NCI-H345 (cell line): Measurements from ENCODE around the gene THAP4.

ENCODE experiments used
- DNase-seq: peaks from one replicate; lab custom pipeline; 2025; lab: John Stamatoyannopoulos, UW

The THAP4 gene

DNA sequence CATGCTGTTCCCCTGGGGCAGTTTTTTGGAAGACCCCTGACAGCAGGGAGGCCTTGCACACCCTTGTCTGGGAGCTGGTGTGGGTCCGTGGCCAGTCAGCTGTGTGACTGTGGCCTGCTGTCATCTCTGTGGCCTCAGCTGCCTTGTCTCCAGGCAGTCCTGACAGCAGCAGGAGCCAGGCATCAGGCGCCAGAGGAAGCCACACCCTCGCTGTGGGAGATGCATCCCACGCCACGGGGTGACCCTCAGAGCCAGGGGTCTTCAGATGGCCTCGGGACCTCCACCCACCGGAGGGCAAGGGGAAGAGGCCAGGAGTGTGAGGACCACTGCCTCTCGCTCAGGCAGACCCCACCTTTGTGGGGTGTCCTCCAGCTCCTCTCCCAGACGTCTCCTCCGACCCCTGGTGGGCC, 73.4 kb downstream of the THAP4 start:
- DNase-seq = no peak

DNA sequence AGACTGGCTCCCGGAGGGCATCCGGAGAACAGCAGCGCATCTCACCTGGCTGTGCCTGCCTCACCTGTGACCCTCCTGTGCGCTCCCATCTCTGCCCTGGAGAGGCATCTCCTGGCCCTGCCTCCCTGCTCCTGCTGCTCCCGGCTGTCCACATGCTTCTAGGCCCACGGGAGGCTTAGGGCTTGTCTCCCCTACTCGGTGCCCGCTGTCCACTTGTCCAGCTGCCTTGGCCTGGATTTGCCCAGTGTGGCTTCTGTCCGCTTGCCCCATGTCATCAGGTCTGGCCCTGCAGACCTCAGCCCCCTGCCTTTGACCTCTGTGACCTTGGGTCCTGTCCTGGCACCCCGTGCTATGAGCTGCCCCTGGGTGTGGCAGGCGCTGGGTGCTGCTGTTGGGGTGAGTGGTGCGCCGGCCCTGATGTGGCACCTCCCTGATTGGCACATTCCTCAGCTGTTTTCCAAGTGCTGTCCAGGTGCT, 73.9 kb downstream of the THAP4 start:
- no peak for DNase-seq

DNA sequence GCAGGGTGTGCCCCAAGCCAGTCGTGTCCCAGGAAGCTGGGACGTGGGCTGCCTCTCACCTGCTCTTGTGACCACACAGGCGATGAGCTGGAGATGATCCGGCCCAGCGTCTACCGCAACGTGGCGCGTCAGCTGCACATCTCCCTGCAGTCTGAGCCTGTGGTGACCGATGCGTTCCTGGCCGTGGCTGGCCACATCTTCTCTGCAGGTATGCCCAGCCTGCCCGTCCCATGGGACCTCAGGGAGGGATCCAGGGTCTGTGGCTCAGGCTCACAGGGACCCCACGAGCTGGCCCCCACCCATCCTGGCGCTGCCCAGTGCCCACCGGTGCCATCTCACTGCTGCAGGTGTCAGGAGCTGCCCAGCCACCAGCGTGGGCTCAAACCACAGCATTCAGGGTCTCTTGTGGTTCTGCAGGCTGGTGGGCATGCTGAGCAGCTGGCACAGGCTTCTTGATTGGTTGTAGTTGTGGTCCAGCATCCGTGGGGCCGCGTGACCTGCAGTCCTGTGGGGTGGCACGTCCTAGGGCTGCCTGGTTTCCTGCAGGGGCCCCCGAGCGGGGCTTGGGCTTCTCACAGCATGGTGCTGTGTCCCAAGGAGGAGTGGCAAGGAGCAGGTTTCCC, 74.6 kb downstream of the THAP4 start:
- DNase-seq = no peak

GRCh38 chr2:241561832-241562231, 75.1 kb downstream of the THAP4 start:
- DNase-seq = no peak

GRCh38 chr2:241560883-241561474, 76.0 kb downstream of the THAP4 start:
- no peak for DNase-seq

GRCh38 chr2:241560162-241560882, 76.6 kb downstream of the THAP4 start:
- DNase-seq = no peak

DNA sequence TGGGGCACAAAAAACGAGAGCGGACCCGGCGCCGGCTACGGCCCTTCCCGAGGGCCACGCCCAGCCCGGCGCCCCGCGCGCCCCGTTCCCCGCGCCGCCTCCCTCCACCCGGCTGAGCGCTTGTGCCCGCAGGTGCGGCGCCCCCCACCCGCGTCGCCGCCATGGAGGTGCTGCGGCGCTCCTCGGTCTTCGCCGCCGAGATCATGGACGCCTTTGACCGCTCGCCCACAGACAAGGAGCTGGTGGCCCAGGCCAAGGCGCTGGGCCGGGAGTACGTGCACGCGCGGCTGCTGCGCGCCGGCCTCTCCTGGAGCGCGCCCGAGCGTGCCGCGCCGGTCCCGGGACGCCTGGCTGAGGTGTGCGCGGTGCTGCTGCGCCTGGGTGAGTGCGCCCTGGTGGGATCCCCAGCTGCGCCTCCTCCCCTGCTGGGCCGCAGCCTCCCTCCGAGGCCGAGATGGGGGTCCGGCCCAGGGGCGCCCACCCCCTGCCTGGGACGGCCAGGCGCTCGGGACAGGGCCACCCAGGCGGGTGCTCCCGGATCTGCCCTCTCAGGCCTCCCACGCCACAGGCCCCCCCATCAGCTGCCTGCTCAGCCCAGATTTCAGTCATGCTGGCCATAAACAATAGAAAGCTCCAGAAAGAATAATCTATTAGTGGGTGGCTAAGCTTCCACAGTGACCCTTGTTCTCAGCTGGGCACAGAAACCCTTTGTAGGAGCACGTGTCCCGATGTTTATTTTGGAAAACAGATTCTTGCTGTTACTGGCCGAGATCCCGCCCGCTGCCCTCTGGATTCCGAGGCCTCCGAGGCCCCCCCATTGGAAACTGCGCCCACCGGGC, 77.4 kb downstream of the THAP4 start:
- DNase-seq = peak; percentile 13

DNA sequence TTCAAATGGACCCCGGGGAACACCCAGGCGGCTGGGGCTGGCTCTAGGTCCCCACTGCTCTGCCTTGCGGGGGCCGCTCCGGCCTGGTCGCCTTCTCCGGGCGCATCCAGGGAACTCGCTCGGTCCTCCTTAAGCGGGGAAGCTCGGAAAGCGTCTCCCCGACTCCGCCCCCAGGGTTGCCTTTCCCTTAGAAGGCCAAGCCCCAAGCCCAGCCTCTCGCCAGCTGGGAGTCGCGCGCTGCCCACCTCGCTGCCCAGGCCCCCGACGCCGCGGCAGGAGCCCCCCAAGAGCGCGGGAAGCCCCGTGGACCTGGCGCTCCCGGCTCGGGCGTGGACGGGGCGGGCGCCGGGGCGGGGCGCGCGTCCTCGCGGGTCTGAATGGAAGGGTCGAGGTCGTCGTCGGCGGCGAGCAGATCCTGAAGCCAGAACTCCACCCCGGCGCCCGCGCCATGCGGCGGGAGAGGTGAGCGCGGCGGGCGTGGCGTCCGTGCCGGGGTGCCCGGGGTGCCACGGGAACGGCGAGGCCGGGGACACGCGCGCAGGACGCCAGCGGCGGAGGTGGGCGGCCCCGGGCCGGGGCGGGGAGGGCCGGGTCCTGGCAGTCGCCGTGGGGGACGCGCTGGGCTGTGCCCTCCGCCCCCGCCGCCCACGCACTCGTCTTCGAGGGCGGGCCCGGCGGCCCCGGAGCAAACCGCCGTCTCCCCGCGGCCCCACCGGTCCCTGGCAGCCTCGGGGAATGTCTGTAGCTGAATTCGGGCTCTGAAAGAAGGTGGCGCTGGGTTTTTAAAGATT, 78.2 kb downstream of the THAP4 start, which contains the start of gene BOK:
Gene BOK, plus strand, starts transcription at position 214 of the 791 bp plus-strand sequence. CDS start 739 bp downstream, outside the sequence.
- no peak for DNase-seq

DNA sequence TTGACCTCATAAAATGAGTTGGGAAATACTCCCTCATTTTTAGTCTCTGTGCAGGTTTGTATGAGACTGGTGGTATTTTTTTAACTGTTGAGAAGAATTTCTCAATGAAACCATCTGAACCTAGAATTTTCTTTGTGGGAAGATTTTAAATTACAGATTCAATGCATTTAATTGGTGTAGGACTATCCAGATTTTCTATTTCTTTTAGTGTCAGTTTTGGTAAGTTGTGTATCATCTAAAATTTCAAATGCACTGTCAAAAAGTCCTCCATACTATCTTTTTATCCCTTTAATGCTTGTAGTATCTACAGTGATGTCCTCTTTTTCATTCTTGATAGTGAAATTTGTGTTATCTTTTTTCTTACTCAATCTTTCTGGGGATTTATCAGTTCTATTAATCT, 80.2 kb downstream of the THAP4 start:
- no peak for DNase-seq

DNA sequence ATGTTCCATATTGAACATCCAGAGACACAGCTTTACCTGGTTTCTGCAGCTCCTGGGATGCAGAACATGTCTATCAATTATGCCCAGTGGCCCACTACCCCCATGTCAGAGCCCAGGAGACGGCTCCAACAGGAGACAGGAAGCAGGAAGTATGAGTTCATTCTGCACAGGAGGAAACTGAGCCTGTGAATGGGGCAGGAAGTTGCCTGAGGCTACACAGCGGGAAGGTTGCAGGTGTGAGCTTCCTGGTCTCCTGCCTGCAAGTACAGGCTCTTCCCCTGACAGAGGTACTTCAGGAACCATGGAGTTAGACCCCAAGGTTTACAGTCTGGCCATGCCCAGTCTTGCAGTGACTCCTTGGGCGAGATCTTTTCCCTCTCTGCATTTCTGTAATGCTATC, 81.2 kb downstream of the THAP4 start:
- DNase-seq = no peak

DNA sequence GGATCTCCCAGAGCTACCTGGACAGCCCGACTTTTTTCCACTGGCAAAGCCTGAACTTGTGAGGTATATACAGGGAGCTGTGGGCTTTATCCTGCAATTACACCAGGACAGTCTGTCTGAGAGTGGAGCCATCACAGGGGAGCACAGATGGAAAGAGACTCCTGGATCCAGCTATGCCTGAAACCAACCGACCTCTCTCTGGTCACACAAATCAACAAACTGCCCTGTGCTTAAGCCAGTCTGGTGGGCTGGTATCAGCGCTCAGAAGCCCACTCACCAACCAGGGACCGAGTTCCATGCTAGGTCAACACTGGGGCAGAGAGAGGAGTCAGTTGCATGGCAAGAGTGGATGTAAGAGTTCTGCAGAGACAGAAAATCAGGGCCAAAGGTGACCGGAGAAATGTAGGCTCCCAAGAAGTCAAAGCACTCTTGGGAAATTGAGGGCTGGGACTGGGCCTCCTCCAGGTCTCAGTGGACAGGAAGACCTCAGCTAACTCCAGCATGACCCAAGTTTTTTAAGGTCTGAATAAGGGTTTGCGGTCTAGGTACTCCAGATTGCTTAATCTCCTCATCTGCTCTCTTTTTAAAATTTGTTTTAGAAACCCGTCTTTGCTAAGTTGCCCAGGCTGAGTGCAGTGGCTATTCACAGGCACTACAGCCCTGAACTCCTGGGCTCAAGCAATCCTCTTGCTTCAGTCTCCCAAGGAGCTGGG, 82.2 kb downstream of the THAP4 start:
- DNase-seq = no peak

DNA sequence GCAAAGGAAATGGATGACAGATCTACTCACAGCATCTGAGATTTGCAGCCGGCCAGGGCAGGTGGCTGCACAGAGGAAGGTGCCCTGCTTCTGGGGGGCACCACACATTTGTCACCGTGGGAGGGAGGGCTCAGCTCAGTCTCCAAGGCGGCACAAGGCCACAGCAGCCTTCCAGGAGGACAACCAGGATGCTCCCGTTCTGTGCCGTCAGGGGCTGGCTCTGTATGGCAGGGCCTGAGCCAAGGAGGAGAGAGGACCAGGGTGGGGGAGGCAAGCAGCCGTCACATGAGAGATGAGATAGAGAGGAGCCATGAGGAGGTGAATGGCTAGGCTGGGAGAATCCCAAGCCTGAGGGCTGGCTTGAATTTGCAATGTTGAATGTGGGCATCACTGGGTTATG, 83.0 kb downstream of the THAP4 start:
- DNase-seq = no peak

GRCh38 chr2:241553512-241553830, 83.5 kb downstream of the THAP4 start:
- no peak for DNase-seq

DNA sequence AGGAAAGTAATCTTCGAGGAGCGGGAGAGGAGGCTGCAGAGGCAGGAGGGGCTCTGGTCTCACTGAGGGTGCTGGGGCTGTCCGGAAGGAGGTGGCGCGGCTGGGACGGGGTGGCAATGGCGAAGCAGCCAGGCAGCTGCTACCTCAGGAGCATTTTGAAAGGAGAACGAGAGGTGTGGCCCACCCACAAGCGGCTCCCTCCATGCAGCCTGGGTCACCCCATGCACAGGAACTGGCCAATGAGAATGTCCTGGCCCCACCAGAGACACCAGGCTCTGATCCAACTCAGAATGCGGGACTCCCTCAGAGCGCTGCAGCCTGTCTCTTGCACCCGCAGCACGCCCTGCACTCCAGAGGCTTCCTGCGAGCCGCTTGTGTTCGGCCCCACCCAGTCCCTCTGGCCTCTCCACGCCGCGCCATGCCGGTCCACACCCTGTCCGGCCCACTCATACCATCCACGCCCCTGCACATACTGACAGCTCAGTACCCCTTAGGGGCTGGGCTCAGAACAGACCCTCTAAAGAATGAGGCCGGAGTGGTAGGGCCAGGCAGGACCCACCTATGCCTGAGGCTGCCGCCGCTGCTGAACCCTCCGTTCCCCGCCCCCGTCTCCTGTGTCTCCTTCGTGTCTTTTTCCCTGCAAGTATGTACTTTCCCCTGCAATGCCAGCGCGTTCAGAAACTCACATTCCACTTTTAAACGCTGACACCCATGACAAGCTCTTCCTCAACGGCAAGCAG, 84.8 kb downstream of the THAP4 start:
- no peak for DNase-seq

DNA sequence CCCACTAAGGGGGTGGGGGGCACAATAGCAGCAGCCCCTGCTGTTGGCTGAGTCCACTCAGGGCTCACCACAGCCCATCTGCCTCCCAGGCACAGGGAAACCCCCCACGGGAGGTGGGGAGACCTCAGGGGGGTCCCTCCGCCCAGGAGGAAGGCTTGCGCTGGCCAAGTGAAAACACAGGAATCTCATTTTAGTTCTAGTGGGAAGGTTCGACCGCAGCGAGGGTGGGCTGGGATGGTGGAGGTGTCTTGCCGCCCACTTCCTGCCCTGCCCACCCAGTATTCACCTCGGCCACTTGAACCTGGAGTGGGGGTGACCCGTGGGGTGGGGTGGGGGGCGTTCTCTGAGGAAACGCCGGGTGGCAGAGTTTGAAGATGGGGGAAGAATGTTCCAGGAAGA, 85.4 kb downstream of the THAP4 start:
- DNase-seq = no peak

GRCh38 chr2:241550616-241551580, 86.1 kb downstream of the THAP4 start:
- peak; percentile 16 for DNase-seq

DNA sequence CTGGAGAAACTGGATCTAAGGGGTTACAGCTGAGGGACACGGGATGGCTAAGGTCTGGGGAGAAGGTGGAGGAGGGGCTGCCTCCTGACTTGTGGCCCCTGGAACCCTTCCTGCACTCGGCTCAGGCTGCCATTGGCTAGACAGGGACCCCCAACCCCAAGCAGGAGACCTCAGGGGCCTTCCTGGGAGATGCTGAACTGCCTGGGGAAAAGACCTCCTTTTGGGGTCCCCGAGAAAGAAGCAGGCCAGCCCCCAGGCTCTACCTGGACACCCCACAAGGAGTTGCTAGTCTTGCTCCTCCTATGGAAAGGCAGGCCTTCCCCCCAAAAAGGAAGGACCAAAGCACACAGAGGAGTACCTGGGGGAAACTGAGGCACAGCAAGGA, 88.5 kb downstream of the THAP4 start:
- DNase-seq = no peak

DNA sequence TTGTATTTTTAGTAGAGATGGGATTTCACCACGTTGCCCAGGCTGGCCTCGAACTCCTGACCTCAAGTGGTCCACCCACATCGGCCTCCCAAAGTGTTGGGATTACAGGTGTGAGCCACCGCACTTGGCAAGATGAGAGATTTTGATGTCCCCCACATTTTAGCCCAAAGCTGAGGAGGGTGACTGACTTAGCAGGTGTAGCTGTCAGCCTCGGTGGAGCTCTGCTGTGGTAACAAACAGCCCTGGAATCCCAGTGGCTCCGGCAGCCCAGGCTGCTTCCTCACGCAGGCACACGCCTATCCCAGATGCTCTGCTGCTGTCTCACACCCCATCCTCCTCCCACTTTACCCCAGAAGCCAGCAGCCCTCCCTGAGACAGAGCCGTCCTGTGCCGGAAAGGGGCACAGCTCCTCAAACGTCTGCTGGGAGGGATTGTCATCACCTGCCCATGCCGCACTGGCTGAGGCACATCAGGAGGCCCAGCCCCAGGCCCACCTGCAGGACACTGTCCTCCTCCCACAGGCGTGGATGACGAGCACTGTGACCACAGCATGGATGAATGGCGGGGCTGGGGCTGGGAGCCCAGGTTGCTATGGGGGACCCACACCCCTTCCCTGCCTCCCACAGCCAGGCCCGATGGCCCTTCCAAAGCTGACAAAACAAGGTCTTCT, 89.0 kb downstream of the THAP4 start:
- no peak for DNase-seq
